ENCODE results near the gene RNF214.

DNA sequence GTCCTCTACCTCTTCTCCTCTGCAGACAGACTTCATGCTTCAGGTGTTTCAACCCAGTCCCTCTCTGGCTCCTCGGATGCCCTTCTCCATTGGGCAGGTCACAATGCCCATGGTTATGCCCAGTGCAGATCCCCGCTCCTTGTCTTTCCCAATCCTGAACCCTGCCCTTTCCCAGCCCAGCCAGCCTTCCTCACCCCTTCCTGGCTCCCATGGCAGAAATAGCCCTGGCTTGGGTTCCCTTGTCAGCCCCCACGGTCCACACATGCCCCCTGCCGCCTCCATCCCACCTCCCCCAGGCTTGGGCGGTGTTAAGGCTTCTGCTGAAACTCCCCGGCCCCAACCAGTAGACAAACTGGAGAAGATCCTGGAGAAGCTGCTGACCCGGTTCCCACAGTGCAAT, 49.4 kb downstream of the RNF214 start:
- TF ChIP-seq, protein P1, sequence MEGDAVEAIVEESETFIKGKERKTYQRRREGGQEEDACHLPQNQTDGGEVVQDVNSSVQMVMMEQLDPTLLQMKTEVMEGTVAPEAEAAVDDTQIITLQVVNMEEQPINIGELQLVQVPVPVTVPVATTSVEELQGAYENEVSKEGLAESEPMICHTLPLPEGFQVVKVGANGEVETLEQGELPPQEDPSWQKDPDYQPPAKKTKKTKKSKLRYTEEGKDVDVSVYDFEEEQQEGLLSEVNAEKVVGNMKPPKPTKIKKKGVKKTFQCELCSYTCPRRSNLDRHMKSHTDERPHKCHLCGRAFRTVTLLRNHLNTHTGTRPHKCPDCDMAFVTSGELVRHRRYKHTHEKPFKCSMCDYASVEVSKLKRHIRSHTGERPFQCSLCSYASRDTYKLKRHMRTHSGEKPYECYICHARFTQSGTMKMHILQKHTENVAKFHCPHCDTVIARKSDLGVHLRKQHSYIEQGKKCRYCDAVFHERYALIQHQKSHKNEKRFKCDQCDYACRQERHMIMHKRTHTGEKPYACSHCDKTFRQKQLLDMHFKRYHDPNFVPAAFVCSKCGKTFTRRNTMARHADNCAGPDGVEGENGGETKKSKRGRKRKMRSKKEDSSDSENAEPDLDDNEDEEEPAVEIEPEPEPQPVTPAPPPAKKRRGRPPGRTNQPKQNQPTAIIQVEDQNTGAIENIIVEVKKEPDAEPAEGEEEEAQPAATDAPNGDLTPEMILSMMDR (IDR thresholded peaks at IDR 0.05): no peak
- TF ChIP-seq POLR2A (IDR thresholded peaks at IDR 0.05): no peak
